ENCODE measurements around the gene BTAF1. TPM values are rescaled to one million over a fixed set of nuclear protein-coding genes. Genes with fewer than 3 reads are reported as not detected.
"Not testable (repeated sequence)": the region's sequence is repeated elsewhere in the genome, so short reads cannot be mapped to it uniquely, and the experiment has no call there.

Gene BTAF1
- total RNA-seq, 1 experiment from 2014 or later, result 45.2 TPM

- Histone ChIP-seq H4K5ac (ENCODE audit: insufficient read length, low read depth, low read length) (no peak overlapping the region), H3T11ph (ENCODE audit: low read length) (no peak overlapping the region), H2BK120ac (ENCODE audit: low read depth, low read length, poor library complexity, severe bottlenecking) (no peak overlapping the region), H2BK20ac (ENCODE audit: low read depth, low read length, poor library complexity, severe bottlenecking) (no peak overlapping the region), H3K9me3 (ENCODE audit: control insufficient read depth, low read depth, low read length) (no peaks in the 10 kb centered on the region), H2AK5ac (ENCODE audit: insufficient read length, low read length) (no peak overlapping the region), H3K27ac (ENCODE audit: insufficient read length, low read depth, low read length) (no peak overlapping the region), H2BK12ac (ENCODE audit: insufficient read length, low read depth, low read length) (no peak overlapping the region), H3K4ac (ENCODE audit: low read depth, low read length) (no peak overlapping the region), H4K20me1 (ENCODE audit: control insufficient read depth, insufficient read depth, insufficient read length) (no peaks in the 10 kb centered on the region), H3K14ac (ENCODE audit: insufficient read depth, low read length) (no peak overlapping the region), H4K91ac (ENCODE audit: insufficient read length, low read depth, low read length) (no peak overlapping the region), H3K18ac (ENCODE audit: insufficient read length, low read depth, low read length) (no peak overlapping the region), H3K79me1 (ENCODE audit: insufficient read depth, low read depth, low read length, poor library complexity, severe bottlenecking) (no peaks in the 10 kb centered on the region), H3K79me2 (ENCODE audit: insufficient read depth, low read length) (no peaks in the 10 kb centered on the region), H3K9ac (ENCODE audit: extremely low read depth, insufficient read length, low read length) (no peak overlapping the region), H2BK5ac (ENCODE audit: insufficient read length, low read length) (no peak overlapping the region), H3K23ac (ENCODE audit: insufficient read length, low read depth, low read length) (no peak overlapping the region), H3K23me2 (ENCODE audit: insufficient read length, low read depth, low read length, poor library complexity, severe bottlenecking) (no peaks in the 10 kb centered on the region), H3K56ac (ENCODE audit: insufficient read length, low read depth, low read length) (no peak overlapping the region), H2BK15ac (ENCODE audit: low read depth, low read length) (no peak overlapping the region), H3K4me1 (ENCODE audit: insufficient read depth, low read length) (peaks cover 3% of the 10 kb centered on the region), H4K8ac (replicated peaks; ENCODE audit: insufficient read length, low read depth, low read length) (no peak overlapping the region), H2AFZ (ENCODE audit: low read length) (no peak overlapping the region), H3K27me3 (ENCODE audit: insufficient read depth, low read length) (no peaks in the 10 kb centered on the region), H3K4me2 (ENCODE audit: insufficient read depth, insufficient read length, low read length) (no peak overlapping the region)
- Mint-ChIP-seq H3K4me1 (peaks cover 18 to 20% of the 10 kb centered on the region in 2 experiments), H3K27ac (no peak overlapping the region), H3K9me3 (no peaks in the 10 kb centered on the region; a peak in 1 of 5 replicates), H3K4me3 (no peak overlapping the region), H3K36me3 (ENCODE audit: insufficient read depth in 1 of 3, low read depth in 3 of 3) (peaks cover 20 to 36% (median 30%) of the 10 kb centered on the region in 3 experiments; a peak in 6 of 7 replicates), H3K27me3 (ENCODE audit: low read depth) (no peaks in the 10 kb centered on the region)
- no peak for TF ChIP-seq CTCF (conservative IDR thresholded peaks at IDR 0.05)
- WGBS (ENCODE audit: extremely low coverage, insufficient read length, low lambda C conversion rate), result no CpG with 5 or more reads among the region's 3 CpGs
- no peak for DNase-seq
These were observed 108.0 kb downstream of the BTAF1 start for GRCh38 chr10:92031580-92031979.

GRCh38 chr10:92033070-92033469, 109.5 kb downstream of the BTAF1 start:
- H3K23ac ChIP-seq (ENCODE audit: insufficient read length, low read depth, low read length); H4K91ac ChIP-seq (ENCODE audit: insufficient read length, low read depth, low read length); H2BK20ac ChIP-seq (ENCODE audit: low read depth, low read length, poor library complexity, severe bottlenecking); H2BK15ac ChIP-seq (ENCODE audit: low read depth, low read length); H2AFZ ChIP-seq (ENCODE audit: low read length); H2AK5ac ChIP-seq (ENCODE audit: insufficient read length, low read length); H3K79me1 ChIP-seq (ENCODE audit: insufficient read depth, low read depth, low read length, poor library complexity, severe bottlenecking); DNase-seq; H3K4ac ChIP-seq (ENCODE audit: low read depth, low read length); H4K20me1 ChIP-seq (ENCODE audit: control insufficient read depth, insufficient read depth, insufficient read length); H3K9ac ChIP-seq (ENCODE audit: extremely low read depth, insufficient read length, low read length); H2BK120ac ChIP-seq (ENCODE audit: low read depth, low read length, poor library complexity, severe bottlenecking); H3K27me3 Mint-ChIP-seq (ENCODE audit: low read depth); H2BK12ac ChIP-seq (ENCODE audit: insufficient read length, low read depth, low read length); H3K56ac ChIP-seq (ENCODE audit: insufficient read length, low read depth, low read length); H3K27me3 ChIP-seq (ENCODE audit: insufficient read depth, low read length); H2BK5ac ChIP-seq (ENCODE audit: insufficient read length, low read length); H3T11ph ChIP-seq (ENCODE audit: low read length); H3K9me3 ChIP-seq (ENCODE audit: control insufficient read depth, low read depth, low read length); H3K18ac ChIP-seq (ENCODE audit: insufficient read length, low read depth, low read length); H4K5ac ChIP-seq (ENCODE audit: insufficient read length, low read depth, low read length); H4K8ac ChIP-seq (replicated peaks; ENCODE audit: insufficient read length, low read depth, low read length); H3K27ac ChIP-seq (ENCODE audit: insufficient read length, low read depth, low read length); H3K23me2 ChIP-seq (ENCODE audit: insufficient read length, low read depth, low read length, poor library complexity, severe bottlenecking); H3K79me2 ChIP-seq (ENCODE audit: insufficient read depth, low read length); H3K9me3 Mint-ChIP-seq; H3K4me1 ChIP-seq (ENCODE audit: insufficient read depth, low read length); H3K14ac ChIP-seq (ENCODE audit: insufficient read depth, low read length): not testable (repeated sequence)
- WGBS (ENCODE audit: extremely low coverage, insufficient read length, low lambda C conversion rate), result no CpG with 5 or more reads among the region's 3 CpGs
- Mint-ChIP-seq H3K36me3 (ENCODE audit: insufficient read depth in 1 of 3, low read depth in 3 of 3) (peaks cover 14 to 22% (median 17%) of the 10 kb centered on the region in 3 experiments; a peak in 6 of 7 replicates), H3K27ac (peak overlapping the region in 1 of 3 experiments; percentile 93; a peak in 3 of 7 replicates), H3K4me3 (peak overlapping the region in 1 of 2 experiments; percentile 2; a peak in 1 of 5 replicates), H3K4me1 (peaks cover 21 to 23% of the 10 kb centered on the region in 2 experiments)
- H3K4me2 ChIP-seq (ENCODE audit: insufficient read depth, insufficient read length, low read length), result peak overlapping the region; percentile 2
